Kidney epithelial cell (primary cell): ENCODE results near the gene ARFGEF3. TPM values are rescaled to one million over a fixed set of nuclear protein-coding genes. Genes with fewer than 3 reads are reported as not detected.

ENCODE experiments used
- DNase-seq: peaks from one replicate; pipeline ENCODE4 v3.0.0-alpha.2; 2010; ENCODE audit warnings: low read depth
- H3K27me3 ChIP-seq: 2 replicates; pipeline ENCODE4 v1.6.0; 2011; ENCODE audit warnings: low read length; ENCODE audit not compliant: control insufficient read depth, insufficient read depth
- H3K36me3 ChIP-seq: 2 replicates; pipeline ENCODE4 v1.5.1; 2011; ENCODE audit warnings: low read length; ENCODE audit not compliant: control insufficient read depth, insufficient read depth
- H3K4me3 ChIP-seq: 2 replicates; pipeline ENCODE4 v1.5.1; 2011; ENCODE audit warnings: low read depth, mild to moderate bottlenecking, control low read depth, low read length
- CTCF ChIP-seq: IDR thresholded peaks from 2 replicates; pipeline ENCODE4 v1.5.1; 2011; ENCODE audit warnings: mild to moderate bottlenecking, moderate library complexity, low read length, control low read depth, inconsistent platforms; ENCODE audit not compliant: insufficient read depth, poor library complexity, severe bottlenecking
- total RNA-seq: library from RNA; depleted of rRNA; stranded (reverse); fragments of >200 nt; gene quantifications from 2 replicates; pipeline ENCODE4 v1.2.3, GENCODE V29; 2015

The ARFGEF3 gene
- total RNA-seq, 1 donor from 2014 or later, result 11.1 TPM

- no peaks in the 10 kb centered on the region for H3K36me3 ChIP-seq
- H3K4me3 ChIP-seq, result no peak overlapping the region
- no peaks in the 10 kb centered on the region for H3K27me3 ChIP-seq
- no peak for TF ChIP-seq CTCF
- DNase-seq, result no peak
Measured at GRCh38 chr6:138230221-138230620, 68.5 kb downstream of the ARFGEF3 start.

- TF ChIP-seq CTCF, result no peak
- DNase-seq, result no peak
Measured at GRCh38 chr6:138230759-138231380, 69.1 kb downstream of the ARFGEF3 start.

GRCh38 chr6:138231381-138231886, 69.7 kb downstream of the ARFGEF3 start:
- no peaks in the 10 kb centered on the region for H3K27me3 ChIP-seq
- DNase-seq, result no peak
- TF ChIP-seq CTCF, result no peak
- no peak overlapping the region for H3K4me3 ChIP-seq
- no peaks in the 10 kb centered on the region for H3K36me3 ChIP-seq

More at GRCh38 chr6:138230759-138231380, 69.1 kb downstream of the ARFGEF3 start:
- Histone ChIP-seq H3K4me3 (no peak overlapping the region), H3K36me3 (no peaks in the 10 kb centered on the region), H3K27me3 (no peaks in the 10 kb centered on the region)

- H3K36me3 ChIP-seq, result no peaks in the 10 kb centered on the region
- DNase-seq, result no peak
- H3K27me3 ChIP-seq, result no peaks in the 10 kb centered on the region
- TF ChIP-seq CTCF, result no peak
- no peak overlapping the region for H3K4me3 ChIP-seq
Measured at GRCh38 chr6:138234363-138234762, 72.6 kb downstream of the ARFGEF3 start.

DNA sequence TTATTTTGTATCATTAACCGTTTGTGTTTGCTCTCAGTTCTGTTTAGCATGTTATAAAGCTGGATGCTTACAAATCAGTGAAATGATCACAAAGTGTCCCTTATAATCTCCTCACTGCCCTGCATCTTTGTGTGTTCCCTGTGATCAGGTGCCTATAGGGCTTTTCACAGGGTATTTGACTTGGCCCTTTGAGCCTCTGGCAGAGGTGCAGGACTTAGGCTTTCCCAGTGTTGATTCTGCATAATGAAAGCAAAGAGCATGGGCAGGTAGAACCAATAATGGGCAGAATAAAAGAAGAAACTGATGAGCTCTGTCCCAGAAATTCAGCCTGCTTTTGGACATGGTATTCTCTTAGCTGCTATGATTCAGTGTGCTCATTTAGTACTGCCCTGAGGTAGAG, 73.5 kb downstream of the ARFGEF3 start:
- Histone ChIP-seq H3K36me3 (no peaks in the 10 kb centered on the region), H3K4me3 (no peak overlapping the region), H3K27me3 (no peaks in the 10 kb centered on the region)
- no peak for DNase-seq
- TF ChIP-seq CTCF, result no peak

DNA sequence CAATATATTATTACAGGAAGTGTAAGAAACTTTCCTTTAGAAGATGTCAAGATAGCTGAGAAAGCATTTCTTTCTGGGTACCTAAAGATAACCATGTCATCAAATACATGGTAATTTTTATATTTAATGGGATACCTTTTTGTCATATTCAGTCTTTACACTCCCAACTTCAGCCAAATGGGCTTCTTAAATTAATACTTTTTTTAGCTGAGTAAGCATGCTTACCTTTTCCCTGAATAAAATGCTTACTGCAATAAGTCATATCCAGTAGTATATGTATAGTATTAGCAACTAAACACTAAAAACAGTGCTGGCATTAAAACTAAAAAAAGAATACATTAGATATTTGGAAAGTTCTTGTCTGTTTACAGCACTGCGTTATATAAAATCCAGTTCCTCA, 74.0 kb downstream of the ARFGEF3 start:
- no peak for TF ChIP-seq CTCF
- DNase-seq, result no peak
- Histone ChIP-seq H3K36me3 (no peaks in the 10 kb centered on the region), H3K4me3 (no peak overlapping the region), H3K27me3 (no peaks in the 10 kb centered on the region)
